GM19395 (cell line): ENCODE measurements around the gene GABRA5.
"Not testable (repeated sequence)": the region's sequence is repeated elsewhere in the genome, so short reads cannot be mapped to it uniquely, and the experiment has no call there.

Source experiments
- ATAC-seq: cut with Tn5 transposase; IDR thresholded peaks from one replicate; pipeline ENCODE4 v1.9.1; 2021; ENCODE audit warnings: mild to moderate bottlenecking, moderate library complexity; ENCODE audit not compliant: unreplicated experiment

Gene GABRA5

GRCh38 chr15:26875476-26875850 lies 8.6 kb downstream of the GABRA5 start:
- no peak for ATAC-seq

DNA sequence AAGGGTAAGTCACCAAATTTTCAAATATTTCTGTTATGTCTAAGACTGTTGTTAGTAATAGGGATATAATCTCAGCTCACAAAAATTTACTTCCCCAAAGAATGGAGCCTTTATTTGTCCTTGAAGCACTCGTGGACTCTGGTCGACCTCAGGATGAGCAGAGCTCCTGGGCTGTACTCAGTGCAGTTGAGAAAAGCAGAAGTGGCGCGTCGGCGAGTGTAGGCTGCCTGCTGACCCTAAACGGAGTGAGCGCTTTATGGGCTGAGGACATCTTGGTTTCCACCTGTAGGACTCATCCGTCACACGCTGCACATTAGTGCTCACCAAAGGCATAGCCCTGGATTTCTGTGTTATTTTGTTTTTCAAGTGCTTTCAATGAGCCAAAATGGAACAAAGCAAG lies 11.0 kb downstream of the GABRA5 start:
- ATAC-seq = no peak

GRCh38 chr15:26879706-26880105 lies 12.8 kb downstream of the GABRA5 start:
- ATAC-seq = no peak

- no peak for ATAC-seq
Measured at GRCh38 chr15:26882112-26882511, 15.2 kb downstream of the GABRA5 start.

DNA sequence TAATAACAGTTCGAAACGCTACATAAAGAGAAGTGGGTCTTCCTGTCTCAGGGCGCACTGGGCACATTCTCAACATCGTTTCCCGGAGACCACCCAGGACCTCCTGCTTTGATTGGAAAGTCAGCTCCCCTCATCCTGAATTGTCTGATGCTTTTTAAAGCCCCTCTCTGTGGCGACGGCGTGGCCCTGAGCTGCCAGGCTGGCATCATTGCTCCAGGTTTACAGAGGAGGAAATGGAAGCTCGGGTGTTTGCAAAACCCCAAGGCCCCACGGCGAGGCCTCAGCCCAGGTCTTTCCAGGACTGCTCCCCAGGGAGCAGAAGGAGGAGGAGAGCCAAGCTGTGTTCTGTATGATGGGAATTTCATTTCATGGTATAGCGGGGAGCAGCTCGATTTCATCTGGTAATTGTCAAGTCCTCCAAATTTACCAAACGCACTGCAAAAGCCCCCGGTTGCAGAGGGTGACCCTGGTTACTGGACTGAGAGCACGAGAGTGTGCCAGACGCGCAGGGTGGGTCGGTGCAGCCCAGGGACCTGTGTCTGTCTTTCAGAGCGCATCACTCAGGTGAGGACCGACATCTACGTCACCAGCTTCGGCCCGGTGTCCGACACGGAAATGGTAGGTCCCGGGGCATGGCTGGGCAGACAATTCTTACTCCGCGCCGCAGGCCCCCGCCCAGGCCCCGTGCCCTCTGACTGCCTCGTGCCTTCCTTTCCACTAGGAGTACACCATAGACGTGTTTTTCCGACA lies 15.9 kb downstream of the GABRA5 start:
- no peak for ATAC-seq

DNA sequence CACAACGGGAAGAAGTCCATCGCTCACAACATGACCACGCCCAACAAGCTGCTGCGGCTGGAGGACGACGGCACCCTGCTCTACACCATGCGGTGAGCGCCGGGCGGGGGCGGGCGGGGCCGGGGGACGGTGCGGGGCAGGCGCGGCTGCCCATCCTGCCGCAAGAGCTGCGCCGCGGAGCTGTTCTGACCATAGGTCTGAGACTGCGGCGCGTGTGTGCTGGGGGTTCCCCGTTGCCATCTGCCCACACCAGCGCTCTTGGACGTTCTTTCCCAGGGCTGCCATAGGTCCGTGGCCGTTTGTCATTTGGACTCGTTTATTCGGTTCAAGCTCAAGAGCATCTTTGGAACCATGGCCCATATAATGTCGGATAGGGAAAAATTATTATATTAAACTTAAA lies 16.6 kb downstream of the GABRA5 start:
- no peak for ATAC-seq

DNA sequence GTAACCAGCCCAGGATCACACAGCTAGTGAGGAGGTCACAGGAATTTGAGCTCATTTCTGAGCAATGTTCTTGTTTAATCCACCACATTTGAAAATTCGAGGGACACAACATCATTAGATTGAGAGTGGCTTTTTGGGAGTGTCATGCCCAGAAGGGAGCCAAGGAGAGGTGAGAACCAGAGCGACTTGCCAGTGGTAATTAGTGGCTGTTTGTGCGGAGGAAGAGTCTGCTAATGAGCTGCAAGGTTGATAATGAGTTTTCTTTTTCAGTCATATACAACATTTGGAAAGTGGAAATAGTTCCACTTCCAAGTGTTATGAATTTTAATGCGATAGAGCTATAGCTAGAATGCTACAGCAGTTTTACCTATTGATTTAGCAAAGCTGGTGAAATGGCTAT lies 19.7 kb downstream of the GABRA5 start:
- no peak for ATAC-seq

GRCh38 chr15:26887926-26888666 lies 21.2 kb downstream of the GABRA5 start:
- no peak for ATAC-seq

GRCh38 chr15:26888761-26889160 lies 21.9 kb downstream of the GABRA5 start:
- no peak for ATAC-seq

DNA sequence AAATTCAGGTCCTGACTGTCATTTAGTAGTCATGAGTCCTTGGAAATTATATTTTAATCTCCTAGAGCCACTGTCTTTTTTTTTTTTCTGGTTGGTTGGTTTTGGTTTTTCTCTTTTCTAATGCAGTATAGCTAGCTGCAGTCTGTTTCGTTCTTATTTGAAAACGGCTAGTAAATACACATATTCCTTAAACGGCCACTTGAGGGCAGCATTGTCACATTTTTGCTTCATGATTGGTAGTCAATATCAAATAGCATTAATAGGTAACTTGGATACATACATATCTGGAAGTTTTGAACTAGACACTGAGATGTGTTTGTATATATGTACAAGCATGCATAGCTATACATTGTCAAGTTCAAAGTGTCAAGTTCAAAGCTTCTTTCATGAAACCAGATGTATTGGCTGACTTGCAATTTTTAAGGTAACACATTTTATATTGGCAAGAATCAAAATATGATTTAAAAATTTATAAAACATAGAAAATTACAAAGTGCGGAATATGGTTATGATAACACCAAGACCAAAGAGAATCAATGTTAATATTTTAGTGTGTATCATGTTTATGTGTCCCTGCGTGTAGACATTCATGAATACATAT lies 22.5 kb downstream of the GABRA5 start:
- ATAC-seq = no peak

GRCh38 chr15:26890451-26890850 lies 23.6 kb downstream of the GABRA5 start:
- no peak for ATAC-seq

- ATAC-seq = no peak
Measured at GRCh38 chr15:26890988-26891387, 24.1 kb downstream of the GABRA5 start.

- ATAC-seq = no peak
Measured at GRCh38 chr15:26891448-26892181, 24.8 kb downstream of the GABRA5 start.

DNA sequence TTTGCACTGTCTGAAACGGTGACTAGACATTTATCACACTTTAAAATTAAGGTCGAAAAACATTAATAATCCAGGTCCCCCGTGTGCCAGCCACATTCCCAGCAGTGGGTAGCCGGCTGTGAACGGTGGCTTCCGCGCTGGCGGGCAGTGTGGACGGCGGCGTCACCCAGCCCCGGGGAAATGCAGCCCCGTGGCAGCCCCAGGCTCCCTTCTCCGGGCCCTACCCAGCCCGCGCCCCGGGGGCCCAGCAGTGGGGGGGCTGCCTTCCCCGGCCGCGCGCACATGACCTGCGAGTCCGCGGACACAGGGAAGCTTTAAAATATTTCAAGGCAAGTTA lies 25.3 kb downstream of the GABRA5 start:
- no peak for ATAC-seq

- ATAC-seq = no peak
Measured at GRCh38 chr15:26892678-26893077, 25.8 kb downstream of the GABRA5 start.

- ATAC-seq = no peak
Measured at GRCh38 chr15:26893351-26894065, 26.6 kb downstream of the GABRA5 start.

DNA sequence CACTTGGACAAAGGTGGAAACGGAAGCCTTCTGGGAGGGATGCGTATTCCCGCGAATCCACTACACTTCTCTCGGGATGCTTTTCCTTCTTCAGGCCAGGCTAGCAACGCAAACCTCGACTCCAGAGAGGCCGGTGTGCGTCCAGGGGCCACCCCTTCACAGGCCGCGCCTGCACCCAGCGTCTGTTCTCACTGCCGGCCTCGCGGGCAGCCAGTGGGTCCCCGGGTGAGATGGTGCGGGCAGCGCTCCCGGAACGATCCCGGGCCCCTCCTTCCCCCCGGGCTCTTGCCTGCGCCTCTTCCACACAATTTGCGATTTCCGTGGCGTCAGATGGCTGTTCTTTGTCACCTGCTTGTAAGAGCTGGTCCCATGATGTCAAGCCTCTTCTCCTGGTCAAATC lies 27.3 kb downstream of the GABRA5 start:
- no peak for ATAC-seq

DNA sequence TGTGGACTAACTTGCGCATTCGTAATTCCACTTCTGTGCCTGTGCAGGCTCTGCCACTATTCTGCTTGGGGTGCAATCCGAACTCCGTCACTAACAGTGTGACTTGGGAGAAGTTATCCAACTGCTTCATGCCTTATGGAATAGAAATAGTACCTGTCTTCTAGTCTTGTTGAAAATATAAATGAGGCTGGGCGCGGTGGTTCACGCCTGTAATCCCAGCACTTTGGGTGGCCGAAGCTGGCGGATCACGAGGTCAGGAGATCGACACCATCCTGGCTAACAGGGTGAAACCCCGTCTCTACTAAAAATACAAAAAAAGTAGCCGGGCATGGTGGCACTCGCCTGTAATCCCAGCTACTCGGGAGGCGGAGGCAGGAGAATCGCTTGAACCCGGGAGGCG lies 28.5 kb downstream of the GABRA5 start:
- not testable (repeated sequence) for ATAC-seq

GRCh38 chr15:26899658-26900057 lies 32.8 kb downstream of the GABRA5 start:
- ATAC-seq = no peak

DNA sequence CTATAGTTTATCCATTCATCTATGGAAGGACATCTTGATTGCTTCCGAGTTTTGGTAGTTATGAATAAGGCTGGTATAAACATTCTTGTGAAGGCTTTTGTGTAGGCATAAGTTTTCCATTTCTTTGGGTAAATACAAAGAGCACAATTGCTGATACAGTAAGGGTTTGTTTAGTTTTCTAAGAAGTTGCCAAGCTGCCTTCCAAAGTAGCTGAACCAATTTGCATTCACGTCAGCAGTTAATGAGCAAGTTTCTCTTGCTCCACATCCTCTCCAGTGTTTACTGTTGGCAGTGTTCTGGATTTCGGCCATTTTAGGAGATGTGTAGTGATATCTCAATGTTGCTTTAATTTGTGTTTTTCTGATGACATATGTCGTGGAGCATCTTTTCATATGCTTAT lies 34.2 kb downstream of the GABRA5 start:
- no peak for ATAC-seq

GRCh38 chr15:26910715-26911114 lies 43.9 kb downstream of the GABRA5 start:
- no peak for ATAC-seq
